Type B pancreatic cell (in vitro differentiated cells): Measurements from ENCODE around the gene RPTOR. TPM values are rescaled to one million over a fixed set of nuclear protein-coding genes. Genes with fewer than 3 reads are reported as not detected.

Experiments used
- DNase-seq: peaks from one replicate; pipeline ENCODE4 v3.0.0; 2021; ENCODE audit warnings: mixed read lengths; ENCODE audit not compliant: unreplicated experiment; ENCODE audit errors: extremely low spot score
- H3K27ac Mint-ChIP-seq: 2 replicates; pipeline ENCODE4 v1.8.0; 2021; ENCODE audit warnings: mild to moderate bottlenecking, mixed read lengths
- H3K27me3 Mint-ChIP-seq: 2 replicates; pipeline ENCODE4 v1.8.0; 2021; ENCODE audit warnings: mixed read lengths
- H3K36me3 Mint-ChIP-seq: 2 replicates; pipeline ENCODE4 v1.8.0; 2021; ENCODE audit warnings: mixed read lengths
- H3K4me1 Mint-ChIP-seq: one replicate; pipeline ENCODE4 v1.8.0; 2021; ENCODE audit warnings: mixed read lengths; ENCODE audit not compliant: unreplicated experiment
- H3K4me3 Mint-ChIP-seq: 2 replicates; pipeline ENCODE4 v1.8.0; 2021; ENCODE audit warnings: mild to moderate bottlenecking, mixed read lengths
- H3K9me3 Mint-ChIP-seq: 2 replicates; pipeline ENCODE4 v1.8.0; 2021; ENCODE audit warnings: mixed read lengths
- CTCF ChIP-seq: fragments of 200-600 bp; sonication (generic); conservative IDR thresholded peaks from 2 replicates; pipeline ENCODE4 v1.5.0; 2021; ENCODE audit warnings: antibody characterized with exemption, mild to moderate bottlenecking
- total RNA-seq: library from RNA; stranded (reverse); gene quantifications from 2 replicates; pipeline ENCODE4 v1.2.1, GENCODE V29; 2021; ENCODE audit warnings: low replicate concordance

The RPTOR gene
- total RNA-seq, 1 donor from 2014 or later, result 39.8 TPM

GRCh38 chr17:80905586-80906230, 361.1 kb downstream of the RPTOR start:
- no peak for TF ChIP-seq CTCF
- DNase-seq, result no peak
- Mint-ChIP-seq H3K27me3 (no peaks in the 10 kb centered on the region), H3K27ac (no peak overlapping the region), H3K9me3 (no peaks in the 10 kb centered on the region), H3K4me3 (no peak overlapping the region), H3K36me3 (peaks cover 8% of the 10 kb centered on the region), H3K4me1 (peaks cover 21% of the 10 kb centered on the region)

- H3K9me3 Mint-ChIP-seq, result no peaks in the 10 kb centered on the region
- no peak for DNase-seq
- no peak overlapping the region for H3K27ac Mint-ChIP-seq
- no peaks in the 10 kb centered on the region for H3K27me3 Mint-ChIP-seq
- H3K36me3 Mint-ChIP-seq, result peaks cover 3% of the 10 kb centered on the region
- H3K4me3 Mint-ChIP-seq, result no peak overlapping the region
- no peak for TF ChIP-seq CTCF
- H3K4me1 Mint-ChIP-seq, result peaks cover 12% of the 10 kb centered on the region
These were observed 362.0 kb downstream of the RPTOR start for GRCh38 chr17:80906364-80907259.

- no peak for TF ChIP-seq CTCF
- DNase-seq, result no peak
- Mint-ChIP-seq H3K9me3 (no peaks in the 10 kb centered on the region), H3K4me1 (peaks cover 7% of the 10 kb centered on the region), H3K27ac (no peak overlapping the region), H3K36me3 (peaks cover 3% of the 10 kb centered on the region), H3K4me3 (no peak overlapping the region), H3K27me3 (no peaks in the 10 kb centered on the region)
These were observed 362.6 kb downstream of the RPTOR start for GRCh38 chr17:80907281-80907680.

GRCh38 chr17:80908211-80908610, 363.6 kb downstream of the RPTOR start:
- no peak for TF ChIP-seq CTCF
- no peaks in the 10 kb centered on the region for H3K27me3 Mint-ChIP-seq

GRCh38 chr17:80908776-80909175, 364.1 kb downstream of the RPTOR start:
- DNase-seq, result no peak
- Mint-ChIP-seq H3K4me1 (peaks cover 7% of the 10 kb centered on the region), H3K27me3 (no peaks in the 10 kb centered on the region), H3K36me3 (peaks cover 5% of the 10 kb centered on the region), H3K27ac (no peak overlapping the region), H3K4me3 (no peak overlapping the region), H3K9me3 (no peaks in the 10 kb centered on the region)
- no peak for TF ChIP-seq CTCF

More at GRCh38 chr17:80908211-80908610, 363.6 kb downstream of the RPTOR start:
- Mint-ChIP-seq H3K27ac (no peak overlapping the region), H3K9me3 (no peaks in the 10 kb centered on the region), H3K36me3 (peaks cover 3% of the 10 kb centered on the region), H3K4me1 (peaks cover 7% of the 10 kb centered on the region), H3K4me3 (no peak overlapping the region)
- no peak for DNase-seq
